Mesenteric fat pad (tissue), 1 donor: ENCODE measurements around the gene PLXNA2. TPM values are rescaled to one million over a fixed set of nuclear protein-coding genes. Genes with fewer than 3 reads are reported as not detected.

ENCODE experiments used
- DNase-seq: peaks from one replicate; pipeline ENCODE4 v3.0.0-alpha.2; 2020; ENCODE audit warnings: low spot score
- total RNA-seq: library from RNA; stranded (reverse); fragmentation: NEBNext Ultra II Directional; extraction: Animal tissue kit (Norgen Biotek cat#: 25700); gene quantifications from one replicate; pipeline ENCODE4 v1.2.1, GENCODE V29; 2021
- donor health status: DM: yes; HTN: yes; CAD: no.

PLXNA2 gene
- total RNA-seq, 1 donor from 2014 or later, result 49.0 TPM

DNA sequence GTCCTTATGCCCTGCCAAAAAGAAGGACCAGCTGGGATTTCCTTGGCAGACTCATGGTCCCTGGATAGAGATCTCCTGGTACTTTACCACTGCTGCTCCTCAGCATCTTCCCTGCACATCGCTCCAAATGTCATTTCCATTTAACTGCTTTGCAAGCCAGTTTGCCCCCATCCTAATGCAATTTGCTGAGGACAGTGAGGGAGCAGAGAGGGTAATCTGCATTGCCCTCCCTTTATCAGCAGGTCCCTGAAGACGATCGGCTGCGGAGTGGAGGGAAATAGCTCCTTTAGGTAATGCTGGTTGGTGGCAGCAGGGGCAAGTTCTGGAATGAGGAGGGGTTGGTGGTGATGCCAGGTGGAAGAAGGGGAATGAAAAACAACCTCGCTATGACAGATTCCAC lies 2.7 kb downstream of the PLXNA2 start:
- no peak for DNase-seq

DNA sequence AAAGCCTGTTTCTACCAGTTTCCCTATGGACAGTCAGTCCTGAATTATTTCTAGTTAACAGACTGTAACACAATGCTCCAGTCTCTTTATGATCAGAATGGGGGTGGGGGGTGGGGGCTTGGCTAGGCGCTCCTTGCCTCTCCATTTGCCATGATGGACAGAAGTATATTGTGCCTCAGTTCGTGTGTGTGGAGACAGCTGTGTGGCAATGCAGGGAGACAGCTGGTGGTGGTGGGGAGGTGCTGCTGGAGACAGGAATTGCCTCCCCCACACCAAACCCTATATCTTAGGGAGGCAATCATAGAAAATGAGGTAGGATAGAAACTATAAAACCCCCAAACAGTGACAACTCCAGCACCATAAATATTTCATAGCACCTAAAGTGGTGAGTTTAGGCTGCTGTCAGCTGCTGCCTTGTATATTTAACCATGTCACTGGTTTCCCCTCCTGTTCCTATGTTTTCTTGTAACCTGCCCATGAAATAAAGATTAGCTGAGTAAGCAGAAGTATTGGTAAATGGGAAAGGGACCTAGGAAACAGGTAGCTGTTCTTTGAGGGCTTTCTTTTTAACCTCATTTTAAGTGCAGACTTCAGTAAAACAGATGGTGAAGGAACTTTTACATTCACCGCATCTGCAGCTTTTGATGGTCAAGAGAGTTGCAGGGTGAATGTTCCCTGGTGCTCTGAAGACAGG lies 3.4 kb downstream of the PLXNA2 start:
- no peak for DNase-seq

DNA sequence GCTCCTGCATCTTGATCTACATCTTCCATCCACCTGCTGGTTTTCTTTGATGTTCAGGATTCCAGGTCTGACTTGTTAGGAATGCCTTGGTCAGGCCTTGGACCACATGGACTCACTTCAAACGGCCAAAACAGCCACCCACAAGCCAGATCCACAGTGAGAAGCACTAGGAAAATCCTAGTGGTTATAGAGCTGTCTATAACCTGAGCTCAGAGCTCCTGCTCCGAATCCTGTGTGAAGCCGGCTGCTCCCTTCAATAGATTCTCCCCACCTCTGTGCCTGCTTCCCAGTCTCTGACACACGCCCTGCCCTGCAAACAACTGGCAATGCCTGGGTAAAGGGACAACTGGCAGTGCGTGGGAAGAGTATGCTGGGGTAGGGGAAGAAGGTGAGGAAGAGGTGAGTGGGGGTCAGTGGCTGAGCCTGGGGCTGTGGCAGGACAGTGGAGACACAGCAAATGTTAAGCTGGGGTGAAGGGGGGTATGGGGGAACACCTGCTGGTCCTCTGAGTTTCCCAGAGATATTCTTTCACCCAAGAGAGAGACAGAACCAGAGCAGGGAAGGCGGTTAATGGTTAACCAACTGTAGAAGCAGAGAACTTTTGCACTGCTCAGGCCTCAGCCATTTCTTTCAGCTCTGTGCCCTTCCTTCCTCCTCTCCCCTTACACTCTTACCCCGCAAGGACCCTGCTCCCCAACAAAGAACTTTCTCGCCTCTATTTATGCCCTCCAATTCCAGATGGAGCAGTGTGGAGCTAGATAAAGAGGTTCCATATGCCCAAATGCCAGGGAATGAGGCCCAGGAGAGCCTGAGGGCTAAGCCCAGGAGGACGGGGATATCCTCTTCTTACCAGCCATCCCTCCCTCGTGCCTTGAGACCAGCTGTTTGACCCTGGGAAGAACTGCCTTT lies 4.5 kb downstream of the PLXNA2 start:
- DNase-seq, result no peak

DNA sequence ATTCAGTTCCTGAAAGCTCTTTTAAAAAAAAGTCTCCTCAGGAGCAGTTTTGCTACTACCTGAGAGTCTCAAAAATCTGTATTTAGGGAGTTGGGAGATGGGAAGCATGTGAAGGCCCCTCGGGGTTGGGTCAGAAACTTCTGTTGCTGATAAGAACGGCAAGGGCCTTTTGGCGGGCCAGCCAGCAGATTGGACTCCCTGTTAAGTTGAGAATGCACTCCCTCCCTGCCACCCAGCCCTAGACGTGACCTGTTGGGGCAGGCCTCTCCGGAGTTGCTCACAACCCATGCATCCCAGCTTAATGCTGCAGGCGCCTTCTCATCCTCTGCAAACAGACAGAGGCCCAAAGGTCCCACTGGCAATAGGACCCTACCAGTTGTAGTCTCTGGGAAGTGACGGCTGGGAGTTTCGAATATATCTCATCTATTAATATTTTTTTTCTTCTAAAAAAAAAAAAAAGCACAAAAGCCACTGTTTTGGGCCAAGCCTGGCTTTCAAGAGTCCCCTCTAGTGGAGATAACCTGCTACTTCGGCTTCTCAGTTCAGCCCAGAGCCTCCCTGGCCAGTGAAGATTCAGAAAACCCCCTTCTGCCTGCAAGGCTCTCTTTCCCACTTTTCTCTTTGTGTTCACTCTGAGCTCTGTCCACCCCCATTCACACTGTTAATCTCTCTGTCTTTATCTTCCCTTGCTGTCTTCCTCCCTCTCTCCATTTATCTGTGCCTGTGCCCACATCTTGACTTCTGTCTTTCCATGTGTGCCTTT lies 5.3 kb downstream of the PLXNA2 start:
- DNase-seq, result no peak

DNA sequence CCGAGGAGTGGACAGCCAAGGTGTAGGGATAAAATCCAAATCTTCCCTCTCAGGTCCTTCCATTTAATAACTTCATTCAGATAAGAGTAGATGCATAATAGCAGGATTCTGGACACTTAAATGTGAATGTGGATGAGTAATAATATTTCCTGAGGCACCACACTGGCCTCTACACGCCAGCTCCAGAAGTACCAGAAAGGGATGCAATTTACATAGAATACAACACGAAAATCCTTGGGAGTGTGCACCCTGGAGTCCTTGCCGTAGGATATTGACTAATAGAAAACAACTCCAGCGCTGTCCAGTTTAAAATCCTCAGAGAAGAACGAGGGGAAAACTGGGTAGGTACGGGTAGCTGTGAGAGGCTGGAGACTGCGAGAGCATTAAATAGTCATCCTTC lies 6.9 kb downstream of the PLXNA2 start:
- no peak for DNase-seq

DNA sequence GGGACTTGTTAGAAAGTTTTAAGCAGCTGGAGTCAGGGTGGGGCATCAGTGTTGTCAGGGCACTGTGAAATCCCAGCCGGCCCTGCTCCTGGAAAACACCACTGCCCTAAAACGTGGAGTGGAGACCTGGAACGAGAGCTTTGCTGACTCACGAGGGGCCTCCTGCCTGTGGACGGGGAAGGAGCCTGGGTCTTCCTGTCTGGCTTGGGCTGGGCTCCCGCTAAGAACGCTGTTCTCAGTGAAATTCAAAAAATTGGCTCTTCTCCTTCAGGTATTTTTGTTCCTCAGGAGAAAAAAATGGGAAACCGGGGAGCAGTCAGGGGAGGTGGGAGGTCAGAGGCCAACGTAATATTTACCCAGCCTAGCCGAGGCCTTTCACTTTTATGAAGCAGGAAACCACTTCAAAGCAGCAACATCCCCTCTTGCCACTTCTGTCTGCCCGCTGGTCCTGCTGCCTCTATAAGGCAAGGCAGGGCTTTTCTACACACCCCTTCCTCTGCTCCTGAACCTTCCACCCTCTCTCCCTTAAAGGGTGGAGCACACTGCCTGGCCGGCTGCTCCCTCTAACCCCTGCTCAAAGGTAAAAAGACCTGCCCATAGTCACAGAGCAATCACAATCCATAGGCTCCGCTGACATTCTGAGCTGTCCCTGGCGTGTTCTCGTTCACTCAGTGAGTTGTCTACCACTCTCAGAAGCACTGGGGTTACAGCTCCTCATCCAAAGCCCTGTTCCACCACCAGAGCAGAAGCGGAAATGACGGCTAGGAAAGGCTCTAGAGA lies 8.0 kb downstream of the PLXNA2 start:
- DNase-seq, result no peak

DNA sequence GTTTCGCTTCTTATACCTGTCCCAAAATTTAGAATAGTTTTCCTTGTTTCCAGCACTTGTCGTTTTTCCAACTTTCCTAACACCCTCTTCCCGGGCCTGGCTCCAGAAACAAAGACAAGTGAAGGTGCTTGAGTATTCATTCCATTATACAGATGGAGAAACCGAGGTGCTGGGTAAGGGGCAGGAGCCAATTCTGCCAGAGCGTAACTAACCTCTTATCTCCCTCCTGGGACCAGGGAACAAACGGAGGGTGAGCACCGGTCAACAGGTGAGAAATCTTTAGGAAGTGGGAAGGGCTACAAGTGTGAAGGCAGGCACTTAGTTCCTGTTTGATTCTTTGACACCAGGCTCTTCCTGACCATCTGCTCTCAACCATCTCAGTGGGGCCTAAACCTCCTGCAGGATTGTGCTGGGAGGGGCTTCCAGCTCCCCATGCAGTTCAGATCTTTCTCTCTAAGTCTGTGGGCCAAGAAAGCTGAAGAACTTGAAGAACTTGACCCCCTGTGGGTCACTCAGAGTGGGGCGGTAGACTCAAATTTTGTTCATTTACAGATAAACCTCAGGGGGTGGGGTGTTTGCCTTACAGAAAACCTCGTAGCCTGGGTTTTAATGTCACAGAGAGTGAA lies 8.7 kb downstream of the PLXNA2 start:
- DNase-seq, result no peak

DNA sequence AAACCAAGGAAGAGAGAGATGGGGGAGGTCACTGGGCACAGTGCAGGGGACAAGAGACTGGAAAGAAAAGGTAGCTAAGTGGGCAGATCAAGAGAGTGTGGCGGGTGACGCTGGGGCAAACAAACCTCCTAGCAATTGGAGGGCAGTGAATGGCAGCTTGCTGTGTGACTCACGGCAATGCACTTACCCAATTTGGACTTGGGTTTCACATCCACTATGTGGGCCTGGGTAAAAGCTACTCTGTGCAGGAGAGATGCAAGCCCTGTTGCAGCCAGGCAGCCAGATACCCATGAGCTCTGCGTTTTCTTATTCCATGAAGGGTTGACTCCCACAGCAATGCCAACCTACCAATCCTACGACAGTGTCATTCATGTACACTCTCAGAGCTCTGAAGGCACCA lies 9.5 kb downstream of the PLXNA2 start:
- no peak for DNase-seq

DNA sequence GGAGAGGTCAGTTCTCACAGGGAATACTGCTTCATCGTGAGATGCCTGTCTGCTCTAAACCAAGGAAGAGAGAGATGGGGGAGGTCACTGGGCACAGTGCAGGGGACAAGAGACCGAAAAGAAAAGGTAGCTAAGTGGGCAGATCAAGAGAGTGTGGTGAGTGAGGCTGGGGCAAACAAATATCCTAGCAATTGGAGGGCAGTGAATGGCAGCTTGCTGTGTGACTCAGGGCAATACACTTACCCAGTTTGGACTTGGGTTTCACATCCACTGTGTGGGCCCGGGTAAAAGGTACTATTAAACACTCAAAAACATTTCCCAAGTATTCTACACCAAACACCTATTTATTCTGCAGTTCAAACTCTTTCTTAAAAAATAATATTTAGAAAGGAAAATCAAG lies 10.2 kb downstream of the PLXNA2 start:
- DNase-seq, result no peak

DNA sequence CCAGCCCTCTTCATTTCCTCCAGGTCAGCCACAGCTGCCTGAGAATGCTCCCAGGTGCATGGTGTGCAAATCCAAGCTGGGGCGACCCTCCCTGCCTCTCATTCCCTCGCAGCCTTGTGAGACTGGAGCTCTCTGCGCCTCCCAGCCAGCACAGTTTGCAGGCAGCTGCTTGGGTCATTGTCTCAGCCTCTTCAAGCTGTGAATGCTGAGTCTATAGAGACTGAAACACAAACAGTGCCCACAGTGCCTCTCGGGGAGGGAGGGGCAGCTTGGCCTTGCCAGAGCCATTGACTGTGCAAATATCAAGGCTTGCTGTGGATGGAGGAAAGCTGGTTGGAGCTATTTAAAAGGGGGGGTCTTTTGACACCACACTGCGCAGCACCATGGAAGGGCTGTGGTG lies 10.6 kb downstream of the PLXNA2 start:
- DNase-seq, result no peak

DNA sequence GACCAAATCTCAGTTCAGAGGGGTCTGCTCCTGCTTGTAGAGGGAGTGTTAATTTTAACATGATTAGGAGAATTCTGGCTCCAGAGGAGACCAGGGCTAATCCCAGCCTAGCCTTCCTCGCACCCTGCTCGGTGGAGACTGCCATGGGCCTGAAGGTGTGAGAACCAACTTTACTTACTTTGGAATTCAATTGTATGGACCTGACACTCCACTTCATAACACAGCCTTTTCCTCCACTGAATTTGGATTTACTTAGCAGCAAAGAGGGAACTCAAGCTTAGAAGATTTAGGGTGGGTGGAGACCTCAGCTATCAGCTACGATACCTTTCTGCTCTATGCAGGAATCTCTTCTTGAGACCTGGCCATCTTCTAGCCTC lies 11.5 kb downstream of the PLXNA2 start:
- DNase-seq, result no peak

DNA sequence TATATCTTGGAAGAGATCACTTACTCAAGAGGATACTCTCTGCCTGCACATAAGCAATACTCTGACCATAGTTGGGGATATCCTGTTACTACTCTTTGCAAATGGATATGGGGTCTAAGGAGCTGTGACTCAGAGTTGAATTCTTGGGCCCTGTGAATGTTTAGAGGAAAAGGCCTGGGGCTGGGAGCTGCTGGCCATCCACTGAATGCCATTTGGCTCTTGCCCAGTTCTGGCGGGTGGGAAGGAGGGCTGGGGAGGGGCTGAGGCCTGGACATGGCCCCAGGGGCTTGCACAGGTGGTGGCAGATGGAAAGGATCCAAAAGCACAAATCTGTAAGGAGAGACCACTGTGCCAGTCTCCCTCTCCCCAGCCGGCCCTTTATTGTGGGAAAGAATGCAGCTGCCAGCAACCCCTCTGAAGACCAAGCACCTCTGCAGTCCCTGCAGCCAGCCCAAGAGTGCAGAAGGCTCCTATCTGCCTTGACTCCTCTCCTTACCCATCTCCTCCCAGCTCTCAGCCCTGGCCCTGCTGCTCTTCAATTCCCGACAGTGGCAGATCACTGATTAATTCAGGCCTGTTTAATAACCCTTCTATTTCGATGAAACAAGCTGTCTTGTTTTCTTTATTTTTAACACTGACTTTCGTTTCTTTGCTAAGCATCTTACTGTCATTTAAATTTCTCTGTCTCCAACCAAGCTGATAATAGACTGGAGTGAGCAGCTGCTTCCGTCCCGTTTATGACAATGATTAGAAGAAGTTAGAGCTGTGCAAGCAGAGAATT lies 12.1 kb downstream of the PLXNA2 start:
- DNase-seq, result no peak

DNA sequence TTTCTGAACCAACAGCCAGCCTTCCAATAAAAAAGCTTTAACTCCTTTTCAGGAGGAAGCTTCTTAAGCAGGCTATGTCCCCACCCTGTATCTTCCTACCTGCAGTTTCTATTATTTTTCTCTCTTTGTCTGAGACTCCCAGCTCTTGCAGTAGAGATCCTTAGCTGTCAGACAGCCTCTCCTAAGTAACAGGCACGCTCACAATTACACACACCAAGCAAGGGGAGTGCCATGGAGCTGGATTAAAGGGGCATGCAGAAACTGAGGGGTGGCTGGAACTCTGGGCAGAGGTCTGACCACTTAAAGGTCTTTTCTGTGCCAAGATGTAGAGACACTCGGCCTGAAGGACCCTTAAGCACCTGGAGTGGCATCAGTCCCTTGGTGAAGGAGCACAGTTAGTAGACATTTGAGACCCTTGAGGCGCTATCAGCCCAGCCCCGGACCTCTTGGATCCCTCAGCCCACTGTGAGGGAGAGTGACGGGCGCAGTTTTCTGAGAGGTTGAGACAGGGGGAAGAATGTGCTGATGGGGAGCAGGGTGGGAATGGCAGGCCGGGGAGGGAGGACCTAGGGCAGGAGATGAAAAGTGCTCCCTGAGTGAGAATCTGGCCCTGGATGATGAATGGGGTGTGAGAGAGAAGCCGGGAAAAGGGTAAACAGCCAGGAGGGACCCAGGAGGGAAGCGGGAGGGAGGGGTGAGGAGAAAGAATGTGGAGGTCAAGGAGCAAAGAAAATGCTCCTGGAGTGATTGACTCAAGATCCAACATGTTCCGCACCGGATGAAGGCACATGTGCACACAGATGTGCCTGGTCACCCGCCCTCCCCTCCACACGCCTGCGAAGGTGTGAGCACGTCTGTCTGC lies 13.3 kb downstream of the PLXNA2 start:
- DNase-seq, result no peak

DNA sequence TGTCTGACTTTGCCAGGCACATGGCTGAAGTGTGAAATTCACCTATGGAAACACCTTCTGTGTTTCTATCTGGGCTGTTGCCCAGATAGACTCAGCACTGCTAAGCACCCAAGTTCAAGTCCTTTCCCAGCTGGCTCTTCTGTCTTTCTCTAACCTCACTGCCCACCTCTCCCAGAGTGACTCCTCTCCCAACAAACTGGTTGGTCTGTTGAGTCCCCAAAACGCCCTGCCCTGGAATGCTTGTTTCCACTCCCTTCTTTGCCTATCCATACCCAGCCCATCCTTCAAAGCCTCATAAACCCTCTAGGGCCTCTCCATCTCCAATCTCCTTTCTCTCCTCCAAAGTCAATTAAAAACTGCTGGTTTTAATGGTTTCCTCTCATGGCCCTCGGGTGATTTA lies 15.6 kb downstream of the PLXNA2 start:
- no peak for DNase-seq

DNA sequence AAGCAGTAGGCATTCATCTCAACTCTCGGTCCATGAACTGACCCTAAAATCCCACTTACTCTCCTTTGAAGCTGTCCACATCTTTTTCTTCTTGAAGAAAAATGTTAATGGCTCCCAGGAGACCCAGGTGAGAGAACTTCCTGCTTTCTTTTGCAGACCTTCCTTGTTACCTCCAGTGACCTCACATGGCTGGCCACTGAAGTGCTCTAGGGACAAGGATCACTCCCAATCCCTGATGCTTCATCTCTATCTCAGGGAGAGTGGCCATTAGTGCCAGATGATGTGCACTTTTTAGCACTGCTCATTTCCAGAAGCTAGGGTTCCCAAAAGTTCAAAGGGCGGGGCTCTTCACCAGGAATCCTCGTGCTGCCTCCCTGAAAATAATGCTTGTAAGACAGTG lies 16.2 kb downstream of the PLXNA2 start:
- DNase-seq, result no peak

DNA sequence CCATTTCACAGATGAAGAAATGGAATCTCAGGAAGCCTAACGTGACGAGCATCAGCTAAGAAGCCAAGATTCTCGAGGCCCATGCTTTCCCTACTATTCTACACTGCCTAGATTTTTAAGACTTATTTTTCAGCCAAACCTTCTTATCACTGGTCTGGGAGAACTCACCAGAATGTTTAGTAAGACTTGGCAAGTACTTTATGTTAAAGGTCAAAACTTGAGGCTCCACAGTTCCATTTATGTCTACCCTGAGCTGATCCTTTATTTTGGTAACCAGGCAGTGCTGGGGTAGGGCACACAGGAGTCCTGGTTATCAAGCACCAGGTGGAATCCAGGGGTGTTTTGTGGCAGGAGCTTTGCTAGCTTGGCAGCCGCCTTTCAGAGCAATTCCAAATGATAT lies 16.8 kb downstream of the PLXNA2 start:
- no peak for DNase-seq

DNA sequence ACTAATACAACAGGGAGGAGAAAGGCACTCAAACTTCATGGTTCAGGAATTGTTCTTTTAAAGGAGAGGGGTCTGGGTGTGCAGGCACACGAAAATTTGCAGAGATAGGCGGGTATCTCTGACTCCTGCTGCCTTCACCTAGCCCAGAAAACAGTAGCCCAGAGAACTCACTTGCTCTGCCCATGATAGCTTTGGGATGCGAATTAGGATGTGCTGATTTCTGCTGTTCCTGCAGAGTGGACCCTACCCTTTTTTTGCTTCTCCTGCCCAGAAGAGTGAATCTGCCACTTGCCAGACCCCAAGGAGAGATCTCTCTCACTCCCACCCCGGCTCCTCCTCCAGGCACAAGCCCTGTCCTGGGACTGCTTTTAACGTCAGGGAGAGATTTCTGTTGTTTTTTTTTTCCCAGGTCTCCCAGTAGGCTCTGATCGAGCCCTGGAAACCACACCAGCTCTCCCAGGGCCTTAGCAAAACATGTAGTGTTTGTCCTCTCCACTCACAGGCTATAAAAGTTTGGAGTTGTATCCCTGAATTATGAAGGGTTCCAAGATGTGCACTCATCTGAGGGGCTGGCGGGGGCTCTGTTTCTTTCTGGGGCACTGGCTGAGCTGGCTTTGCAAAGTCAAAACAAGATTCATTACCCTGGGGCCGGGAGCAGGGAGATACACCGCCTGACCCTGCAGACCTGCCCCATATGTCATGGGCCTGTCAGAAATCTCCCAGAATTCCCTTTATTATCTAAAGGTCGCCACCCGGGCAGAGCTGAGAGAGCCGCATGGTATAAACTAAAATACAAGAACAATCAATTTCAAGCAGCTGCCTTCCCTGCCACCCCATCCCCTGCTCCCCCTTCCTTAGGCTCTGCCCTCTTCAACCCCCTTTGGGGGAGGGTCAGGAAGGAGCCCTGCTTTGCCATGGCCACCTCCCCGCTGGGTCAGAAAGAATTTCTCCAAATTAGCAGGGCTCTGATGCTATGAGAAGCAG lies 17.9 kb downstream of the PLXNA2 start:
- DNase-seq, result no peak

DNA sequence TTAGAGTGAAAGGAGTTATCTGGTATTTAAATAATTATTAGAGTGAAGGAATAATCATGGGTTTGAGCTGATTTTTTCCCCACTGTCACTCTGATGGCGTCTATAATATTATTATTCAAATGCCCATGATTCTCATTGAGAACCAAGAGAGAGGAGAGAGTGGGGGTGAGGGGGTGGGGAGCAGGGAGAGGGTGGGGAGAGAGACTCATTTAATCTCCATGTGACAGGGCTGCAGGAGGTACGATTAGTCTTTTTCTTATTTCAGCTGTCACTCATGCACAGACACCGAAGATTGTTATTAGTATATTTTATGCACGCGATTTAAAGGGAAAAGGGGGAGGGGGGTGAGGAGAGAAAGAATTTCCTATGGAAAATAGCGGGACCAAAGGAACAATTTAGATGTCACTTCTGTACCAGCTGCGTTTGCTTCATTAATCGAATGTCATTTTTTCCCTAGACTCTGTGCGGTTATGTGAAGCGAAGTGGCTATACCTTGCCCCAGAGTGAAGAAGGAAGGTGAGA lies 19.9 kb downstream of the PLXNA2 start:
- no peak for DNase-seq
